Activated T-helper 17 cell treated with anti-CD3 and anti-CD28 coated beads, Interleukin-2, amount 50 U/mL, for 72 hours (primary cell): ENCODE data around the gene SHISAL1. TPM values are rescaled to one million over a fixed set of nuclear protein-coding genes. Genes with fewer than 3 reads are reported as not detected.
"Not testable (repeated sequence)": the region's sequence is repeated elsewhere in the genome, so short reads cannot be mapped to it uniquely, and the experiment has no call there.

ENCODE experiments used
- ATAC-seq: fragments of 150-1000 bp; cut with Tn5 transposase; replicated peaks from 2 replicates; pipeline ENCODE4 v1.10.0; 2021; ENCODE audit warnings: mild to moderate bottlenecking, moderate library complexity
- H3K27ac Mint-ChIP-seq: one replicate; pipeline ENCODE4 v1.8.0; 2022; ENCODE audit warnings: mixed read lengths
- H3K27me3 Mint-ChIP-seq: one replicate; pipeline ENCODE4 v1.8.0; 2022; ENCODE audit warnings: mixed read lengths
- H3K36me3 Mint-ChIP-seq: one replicate; pipeline ENCODE4 v1.8.0; 2022; ENCODE audit warnings: low read depth, mild to moderate bottlenecking, mixed read lengths
- H3K4me1 Mint-ChIP-seq: one replicate; pipeline ENCODE4 v1.8.0; 2022; ENCODE audit warnings: mixed read lengths
- H3K4me3 Mint-ChIP-seq: one replicate; pipeline ENCODE4 v1.8.0; 2022; ENCODE audit warnings: mild to moderate bottlenecking, mixed read lengths
- H3K9me3 Mint-ChIP-seq: one replicate; pipeline ENCODE4 v1.8.0; 2022; ENCODE audit warnings: mixed read lengths
- total RNA-seq, 2 donors: library from RNA; stranded (reverse); gene quantifications; one replicate each; pipeline ENCODE4 v1.2.3, GENCODE V29; 2022

Gene SHISAL1
- total RNA-seq, 2 donors from 2014 or later: not detected

DNA sequence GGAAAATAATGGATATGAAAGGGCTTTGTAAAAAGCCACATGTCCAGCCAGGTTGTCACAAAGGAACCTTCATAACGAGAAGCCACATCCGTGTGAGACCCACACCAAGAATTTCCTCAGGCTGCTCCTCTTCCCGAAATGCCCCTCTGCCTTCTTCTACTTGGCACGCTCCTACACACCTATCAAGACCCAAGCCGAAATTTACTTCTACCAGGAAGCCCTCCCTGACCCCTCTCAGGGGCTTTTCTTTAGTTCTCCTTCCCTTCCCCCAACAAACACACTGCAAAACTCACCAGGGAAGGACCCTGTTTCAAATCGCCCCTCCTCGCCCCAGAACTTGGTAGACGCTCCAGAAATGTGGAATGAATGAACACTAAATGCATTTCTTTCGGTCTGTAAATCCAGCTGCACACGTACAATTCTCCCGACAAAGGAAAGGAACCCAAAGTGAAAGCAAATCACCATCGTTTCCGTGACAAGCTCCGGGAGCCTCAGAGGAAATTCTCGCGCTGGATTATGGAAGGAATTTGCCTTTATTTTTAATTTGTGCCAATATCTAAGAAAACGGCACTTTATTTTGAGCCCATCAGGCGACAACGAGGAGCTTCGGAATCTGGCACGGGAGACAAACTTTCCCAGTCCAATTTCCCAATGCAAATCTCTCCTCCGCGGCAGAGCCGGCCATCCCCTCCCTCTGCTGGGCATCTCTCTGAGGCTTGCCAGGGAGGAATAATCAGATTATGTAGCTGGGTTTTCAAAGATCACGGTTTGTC, 13.2 kb upstream of the SHISAL1 start:
- Mint-ChIP-seq H3K27me3 (peaks cover 46% of the 10 kb centered on the region), H3K27ac (peak overlapping the region; percentile 37), H3K4me3 (peak overlapping the region; percentile 70), H3K4me1 (peaks cover 10% of the 10 kb centered on the region), H3K36me3 (no peaks in the 10 kb centered on the region), H3K9me3 (no peaks in the 10 kb centered on the region)
- no peak for ATAC-seq

DNA sequence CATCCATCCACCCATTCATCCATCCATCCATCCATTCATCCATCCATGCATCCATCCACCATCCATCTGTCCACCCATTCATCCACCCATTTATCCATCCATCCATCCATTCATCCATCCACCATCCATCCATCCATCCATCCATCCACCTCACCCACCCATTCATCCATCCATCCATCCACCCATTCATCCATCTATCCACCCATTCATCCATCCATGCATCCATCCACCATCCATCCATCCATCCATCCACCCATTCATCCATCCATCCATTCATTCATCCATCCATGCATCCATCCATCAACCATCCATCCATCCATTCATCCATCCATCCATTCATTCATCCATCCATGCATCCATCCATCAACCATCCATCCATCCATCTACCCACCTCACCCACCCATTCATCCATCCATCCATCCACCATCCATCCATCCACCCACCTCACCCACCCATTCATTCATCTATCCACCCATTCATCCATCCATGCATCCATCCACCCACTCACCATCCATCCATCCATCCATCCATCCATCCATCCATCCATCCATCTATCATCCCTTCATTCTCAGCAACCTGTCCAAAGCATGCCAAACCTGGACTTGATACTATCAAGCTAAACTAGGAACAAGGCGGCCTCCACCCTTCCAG, 10.5 kb upstream of the SHISAL1 start:
- not testable (repeated sequence) for H3K9me3 Mint-ChIP-seq, H3K36me3 Mint-ChIP-seq, ATAC-seq, H3K4me3 Mint-ChIP-seq, H3K27ac Mint-ChIP-seq
- Mint-ChIP-seq H3K27me3 (peaks cover 37% of the 10 kb centered on the region), H3K4me1 (peaks cover 10% of the 10 kb centered on the region)

DNA sequence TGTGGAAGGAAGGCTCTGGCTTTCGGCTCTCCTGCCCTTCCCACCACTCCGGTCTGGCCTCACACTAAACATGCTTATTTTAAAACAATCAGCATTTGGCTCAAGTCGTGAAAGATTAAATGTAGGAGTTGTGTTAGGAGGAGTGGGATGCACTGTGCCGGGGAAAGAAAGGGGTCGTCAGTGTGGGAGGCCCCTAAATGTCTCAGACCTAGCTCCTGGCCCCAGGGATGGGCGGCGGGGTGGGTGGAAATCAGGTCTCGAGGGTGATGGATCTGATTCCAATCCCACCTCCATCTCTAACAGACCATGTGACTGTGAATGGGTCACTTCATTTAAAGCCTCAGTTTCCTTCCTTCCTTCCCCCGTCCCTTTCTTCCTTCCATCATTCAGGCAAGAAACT, 6.9 kb upstream of the SHISAL1 start:
- H3K9me3 Mint-ChIP-seq: no peaks in the 10 kb centered on the region
- H3K36me3 Mint-ChIP-seq: no peaks in the 10 kb centered on the region
- H3K4me3 Mint-ChIP-seq: no peak overlapping the region
- H3K4me1 Mint-ChIP-seq: no peaks in the 10 kb centered on the region
- peaks cover 19% of the 10 kb centered on the region for H3K27me3 Mint-ChIP-seq
- H3K27ac Mint-ChIP-seq: no peak overlapping the region
- no peak for ATAC-seq

DNA sequence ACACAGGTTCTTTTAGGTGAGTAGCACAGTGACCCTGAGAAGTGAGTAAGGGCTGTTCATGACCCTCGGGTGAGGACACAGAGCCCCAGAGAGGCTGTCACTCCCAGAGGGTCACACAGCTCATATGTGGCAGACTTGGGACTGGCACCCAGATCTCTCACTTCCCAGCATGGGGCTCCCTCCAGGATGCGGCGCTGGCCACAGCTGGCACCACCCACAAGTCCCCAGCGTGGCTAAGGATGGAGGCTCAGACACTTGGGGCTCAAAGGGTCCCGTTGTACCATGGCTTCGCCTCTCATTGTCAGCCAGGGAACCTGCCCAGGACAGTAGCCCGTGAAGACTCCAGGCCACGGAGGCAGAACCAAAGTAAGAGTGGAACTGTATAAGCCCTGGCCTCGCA, 6.0 kb upstream of the SHISAL1 start:
- peaks cover 13% of the 10 kb centered on the region for H3K27me3 Mint-ChIP-seq
- no peaks in the 10 kb centered on the region for H3K4me1 Mint-ChIP-seq
- ATAC-seq: no peak
- H3K4me3 Mint-ChIP-seq: no peak overlapping the region
- H3K36me3 Mint-ChIP-seq: no peaks in the 10 kb centered on the region
- H3K27ac Mint-ChIP-seq: no peak overlapping the region
- no peaks in the 10 kb centered on the region for H3K9me3 Mint-ChIP-seq

DNA sequence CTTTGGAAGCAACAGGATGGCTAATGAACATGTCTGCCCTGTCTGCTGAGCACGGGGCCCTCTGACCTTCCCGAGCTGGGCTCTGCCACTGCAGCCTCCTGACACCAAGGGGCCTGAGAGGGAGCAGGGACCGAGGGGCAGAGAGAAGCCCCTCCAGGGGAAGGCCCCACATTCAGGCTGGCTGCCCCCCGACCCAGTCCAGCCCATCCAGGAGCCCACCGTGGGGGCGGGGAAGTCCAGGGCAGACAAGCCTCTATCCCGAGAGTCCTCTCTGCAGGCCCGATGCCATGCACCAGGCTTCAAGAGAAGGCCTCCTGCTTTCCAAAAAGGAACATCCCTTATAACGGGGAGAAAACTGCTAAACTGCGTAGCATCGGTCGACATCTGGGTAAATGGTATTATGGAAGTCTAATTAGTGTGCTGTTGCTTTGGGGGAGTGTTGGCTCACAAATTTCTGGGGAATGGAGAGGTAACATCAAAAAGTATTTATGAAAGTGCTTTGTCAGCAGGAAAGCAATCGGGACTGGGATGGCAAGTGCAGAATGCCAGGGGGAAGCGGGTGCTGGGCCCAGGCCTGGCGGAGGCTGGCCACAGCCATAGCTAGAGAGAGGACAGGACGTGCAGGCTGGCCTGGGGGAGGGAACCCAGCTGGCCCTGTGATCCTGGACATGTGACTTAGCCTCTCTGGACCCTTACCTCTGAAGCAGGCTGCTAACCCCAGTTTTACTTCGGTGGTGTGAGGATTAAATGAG, 5.3 kb upstream of the SHISAL1 start:
- no peaks in the 10 kb centered on the region for H3K9me3 Mint-ChIP-seq
- H3K4me3 Mint-ChIP-seq: no peak overlapping the region
- H3K4me1 Mint-ChIP-seq: no peaks in the 10 kb centered on the region
- peaks cover 6% of the 10 kb centered on the region for H3K27me3 Mint-ChIP-seq
- no peak for ATAC-seq
- H3K36me3 Mint-ChIP-seq: no peaks in the 10 kb centered on the region
- H3K27ac Mint-ChIP-seq: no peak overlapping the region

DNA sequence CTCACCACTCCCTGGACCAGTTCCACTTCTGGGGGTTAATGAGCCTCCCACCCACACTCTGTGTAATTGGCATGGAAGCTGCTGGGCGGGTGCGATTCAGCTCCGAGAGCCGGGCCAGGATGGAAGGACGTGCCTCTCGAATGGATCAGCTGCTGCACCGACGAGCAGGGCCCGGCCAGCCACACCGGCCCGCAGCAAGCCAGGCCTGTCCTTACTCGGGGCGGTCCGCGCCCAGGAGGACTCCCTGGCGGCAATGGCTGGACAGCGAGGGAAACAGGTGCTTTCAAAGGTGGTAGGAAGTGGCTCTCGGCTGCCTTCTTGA, 4.3 kb upstream of the SHISAL1 start:
- ATAC-seq: no peak
- H3K4me1 Mint-ChIP-seq: no peaks in the 10 kb centered on the region
- no peaks in the 10 kb centered on the region for H3K9me3 Mint-ChIP-seq
- no peaks in the 10 kb centered on the region for H3K27me3 Mint-ChIP-seq
- H3K27ac Mint-ChIP-seq: no peak overlapping the region
- H3K36me3 Mint-ChIP-seq: no peaks in the 10 kb centered on the region
- H3K4me3 Mint-ChIP-seq: no peak overlapping the region

DNA sequence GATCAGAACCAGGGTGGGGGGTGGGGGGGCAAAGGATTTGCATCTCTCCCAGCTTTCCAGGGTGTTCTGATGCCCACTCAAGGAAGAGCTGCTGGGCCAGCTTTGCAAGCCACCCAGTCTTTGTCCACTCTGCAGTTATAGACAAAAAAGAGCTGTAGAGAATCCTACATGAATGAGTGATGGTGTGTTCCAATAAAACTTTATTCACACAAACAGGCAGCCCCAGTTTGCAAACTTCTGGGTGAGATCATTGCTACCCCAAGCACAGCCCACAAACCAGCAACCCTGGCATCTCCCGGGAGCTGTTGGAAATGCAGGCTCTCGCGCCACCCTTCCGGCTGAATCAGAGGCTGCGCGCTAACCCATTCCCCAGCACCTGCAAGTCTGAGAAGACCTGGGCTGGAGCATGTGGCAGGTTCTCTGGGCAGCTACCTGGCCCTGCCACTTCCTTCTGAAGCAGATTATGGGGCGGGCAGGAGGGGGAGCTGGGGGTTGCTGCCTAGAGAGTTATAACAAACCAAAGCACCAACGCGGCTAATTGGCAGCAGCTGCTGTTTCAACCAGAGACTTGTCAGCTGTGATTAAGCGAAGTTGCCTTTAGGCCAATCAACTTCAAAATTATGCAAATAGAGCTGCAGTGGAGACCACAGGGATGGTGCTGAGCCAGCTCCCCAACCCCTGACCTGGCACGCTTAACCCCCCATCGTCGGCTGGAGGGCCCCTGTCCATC, 3.8 kb upstream of the SHISAL1 start:
- no peak for ATAC-seq
- Mint-ChIP-seq H3K27me3 (no peaks in the 10 kb centered on the region), H3K36me3 (no peaks in the 10 kb centered on the region), H3K4me3 (no peak overlapping the region), H3K9me3 (no peaks in the 10 kb centered on the region), H3K27ac (no peak overlapping the region), H3K4me1 (no peaks in the 10 kb centered on the region)

DNA sequence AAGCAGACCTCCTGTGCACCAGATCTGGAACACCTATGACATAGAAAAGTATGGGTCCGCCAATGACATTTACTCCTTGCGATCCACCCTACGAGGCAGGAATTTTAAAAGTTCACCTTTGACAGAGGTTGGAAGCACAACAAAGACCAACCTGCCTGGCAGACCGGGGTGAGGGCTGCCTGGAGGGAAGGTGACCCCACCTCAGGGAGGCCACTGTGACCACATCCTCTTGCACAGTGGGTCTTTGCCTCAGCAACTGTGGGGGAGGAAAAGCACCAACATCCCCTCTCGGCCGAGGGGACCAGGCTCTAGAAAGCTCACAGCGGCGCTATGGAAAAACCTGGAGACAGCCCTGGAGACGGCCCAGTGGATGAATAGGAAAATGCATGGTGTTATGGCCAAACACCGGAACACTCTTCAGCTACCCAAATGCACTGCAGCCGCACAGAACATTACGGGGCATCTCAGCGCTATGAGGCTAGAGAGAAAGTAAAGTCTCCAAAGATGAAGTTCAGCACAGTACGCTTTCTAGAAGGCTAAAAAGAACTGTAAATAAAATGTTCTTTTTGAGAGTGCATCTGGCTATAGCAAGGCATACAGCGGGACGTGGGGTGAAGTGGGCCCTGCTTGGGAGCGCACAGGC, 1.8 kb upstream of the SHISAL1 start:
- Mint-ChIP-seq H3K4me3 (no peak overlapping the region), H3K4me1 (no peaks in the 10 kb centered on the region), H3K27me3 (no peaks in the 10 kb centered on the region), H3K9me3 (no peaks in the 10 kb centered on the region), H3K27ac (no peak overlapping the region), H3K36me3 (no peaks in the 10 kb centered on the region)
- no peak for ATAC-seq

DNA sequence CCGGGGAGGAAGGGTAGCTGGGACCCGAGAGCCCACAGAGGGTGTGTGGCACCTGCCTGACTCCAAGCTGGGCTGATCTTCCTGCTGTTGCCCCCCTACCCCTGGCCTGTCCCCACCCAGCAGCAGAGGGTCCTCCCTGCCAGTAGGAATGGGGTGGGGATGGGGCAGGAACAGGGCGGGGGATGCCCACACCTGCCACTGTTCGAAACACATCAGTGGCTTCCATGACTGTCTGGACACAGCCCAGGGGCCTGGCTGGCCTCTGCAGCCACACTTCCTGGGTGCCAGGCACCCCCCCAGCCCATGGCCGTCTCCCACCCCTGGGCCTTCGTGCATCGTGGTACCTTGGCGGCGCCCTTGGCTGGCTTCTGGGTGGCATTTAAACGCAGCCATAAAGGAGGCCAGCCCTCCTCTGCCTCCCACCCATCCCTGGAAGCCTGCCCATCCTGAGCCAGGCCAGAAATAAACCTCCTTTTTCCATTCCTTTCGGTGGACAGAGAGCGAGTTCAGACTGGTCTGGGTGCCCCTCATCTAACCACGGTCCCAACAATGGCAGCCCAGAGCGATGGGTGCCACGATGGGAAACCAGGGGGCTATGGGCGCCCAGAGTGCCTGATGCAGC, 745 bp upstream of the SHISAL1 start:
- H3K27ac Mint-ChIP-seq: no peak overlapping the region
- no peak overlapping the region for H3K4me3 Mint-ChIP-seq
- no peak for ATAC-seq
- no peaks in the 10 kb centered on the region for H3K36me3 Mint-ChIP-seq
- H3K9me3 Mint-ChIP-seq: no peaks in the 10 kb centered on the region
- H3K27me3 Mint-ChIP-seq: no peaks in the 10 kb centered on the region
- H3K4me1 Mint-ChIP-seq: no peaks in the 10 kb centered on the region

DNA sequence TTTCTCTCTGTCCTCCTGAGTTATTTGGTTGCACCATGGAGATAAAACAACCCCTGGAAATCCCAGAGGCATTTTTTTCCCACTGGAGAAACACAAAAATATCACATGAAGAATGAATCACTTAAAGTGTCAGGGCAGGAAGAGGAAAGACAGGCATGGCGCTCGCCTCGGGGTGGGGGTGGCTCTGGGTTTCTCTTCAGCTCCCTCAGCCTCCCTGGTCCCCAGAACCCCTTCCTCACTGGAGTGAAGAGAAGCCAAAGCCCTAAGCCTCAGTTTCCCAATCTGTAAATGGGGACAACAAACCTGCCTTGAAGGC, 938 bp downstream of the SHISAL1 start:
- Mint-ChIP-seq H3K4me1 (no peaks in the 10 kb centered on the region), H3K36me3 (no peaks in the 10 kb centered on the region), H3K4me3 (no peak overlapping the region), H3K27me3 (no peaks in the 10 kb centered on the region), H3K27ac (no peak overlapping the region), H3K9me3 (no peaks in the 10 kb centered on the region)
- ATAC-seq: no peak

DNA sequence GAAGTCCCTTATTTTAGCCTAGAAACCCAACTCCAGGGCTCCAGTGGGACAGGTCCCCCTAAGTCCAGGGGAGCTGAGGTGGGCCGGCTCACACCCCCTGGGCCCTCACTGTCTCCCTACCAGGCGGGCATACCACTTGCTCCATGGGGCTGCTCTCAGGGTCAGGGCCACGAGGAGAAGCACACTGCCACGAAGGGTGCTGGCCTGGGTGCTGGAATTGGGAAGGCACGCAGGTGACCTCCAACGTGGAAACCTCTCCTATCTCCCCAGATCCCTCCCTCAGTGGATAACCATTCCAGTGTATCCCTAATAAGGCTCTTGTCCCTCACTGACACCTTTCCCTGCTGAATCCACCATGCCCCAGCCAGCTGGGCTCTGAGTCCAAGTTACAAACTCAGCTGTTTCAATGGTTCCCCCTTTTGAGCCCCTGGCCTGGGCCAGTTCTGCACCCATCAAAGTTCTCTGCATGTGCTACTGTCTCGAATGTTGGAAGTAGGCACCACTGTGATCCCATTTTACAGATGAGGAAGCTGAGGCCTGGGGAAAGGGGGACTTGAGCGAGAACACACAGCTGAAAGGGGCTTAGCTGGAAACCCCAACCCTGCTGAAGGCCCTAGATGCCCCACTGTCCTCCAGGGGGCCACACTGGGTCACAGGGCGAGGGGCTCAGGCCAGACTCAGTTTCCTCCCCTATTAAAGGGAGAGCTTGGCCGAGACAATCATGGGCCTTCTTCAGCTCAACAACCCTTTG, 1.5 kb downstream of the SHISAL1 start:
- Mint-ChIP-seq H3K4me1 (no peaks in the 10 kb centered on the region), H3K27ac (no peak overlapping the region), H3K36me3 (no peaks in the 10 kb centered on the region), H3K27me3 (peaks cover 2% of the 10 kb centered on the region), H3K9me3 (no peaks in the 10 kb centered on the region), H3K4me3 (no peak overlapping the region)
- no peak for ATAC-seq

DNA sequence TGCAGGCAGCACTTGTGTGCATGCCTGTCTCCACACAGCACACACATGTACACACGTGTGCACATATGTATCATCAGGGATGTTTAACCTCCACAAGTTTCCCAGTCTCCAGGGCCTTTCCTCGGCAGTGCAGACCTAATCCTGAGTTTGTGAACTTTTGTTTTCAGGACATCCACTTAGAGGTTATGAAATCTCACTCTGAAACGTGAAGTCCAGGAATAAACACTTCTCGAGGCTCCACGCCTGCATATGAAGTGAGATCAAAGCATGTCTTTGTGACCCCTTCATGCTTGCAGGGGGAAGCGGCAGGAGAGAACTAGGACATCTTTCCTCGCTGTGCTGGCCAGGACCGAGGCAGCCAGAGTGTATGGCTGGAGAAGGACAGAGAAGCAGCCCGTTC, 3.1 kb downstream of the SHISAL1 start:
- H3K36me3 Mint-ChIP-seq: no peaks in the 10 kb centered on the region
- H3K27me3 Mint-ChIP-seq: peaks cover 5% of the 10 kb centered on the region
- no peaks in the 10 kb centered on the region for H3K4me1 Mint-ChIP-seq
- no peak for ATAC-seq
- no peaks in the 10 kb centered on the region for H3K9me3 Mint-ChIP-seq
- no peak overlapping the region for H3K27ac Mint-ChIP-seq
- no peak overlapping the region for H3K4me3 Mint-ChIP-seq

DNA sequence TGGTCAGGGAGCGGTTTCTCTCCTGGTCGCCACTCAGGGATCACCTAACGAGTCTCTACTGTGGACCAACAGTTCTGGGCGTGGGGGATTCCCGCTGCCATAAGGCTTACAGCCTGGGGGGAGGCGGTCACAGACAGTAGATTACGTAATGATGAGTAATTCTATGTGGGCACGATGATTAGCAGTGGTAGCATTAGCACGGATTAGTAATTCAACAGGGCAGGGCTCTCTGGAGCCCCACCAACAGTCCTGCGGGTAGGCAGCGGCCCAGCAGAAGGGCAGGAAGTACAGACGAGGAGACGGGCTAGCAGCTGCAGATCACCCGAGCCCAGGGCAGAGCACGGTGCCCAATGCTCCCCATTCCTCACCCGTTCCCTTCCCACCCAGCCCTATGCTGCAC, 3.6 kb downstream of the SHISAL1 start:
- H3K9me3 Mint-ChIP-seq: no peaks in the 10 kb centered on the region
- H3K27ac Mint-ChIP-seq: no peak overlapping the region
- H3K4me3 Mint-ChIP-seq: no peak overlapping the region
- no peaks in the 10 kb centered on the region for H3K36me3 Mint-ChIP-seq
- no peaks in the 10 kb centered on the region for H3K4me1 Mint-ChIP-seq
- H3K27me3 Mint-ChIP-seq: peaks cover 5% of the 10 kb centered on the region
- ATAC-seq: no peak
